SK-N-SH (cell line): ENCODE measurements around the gene OR52M1. TPM values are rescaled to one million over a fixed set of nuclear protein-coding genes. Genes with fewer than 3 reads are reported as not detected.

Experiments used
- CTCF ChIA-PET: fragments of 300-600, 350-600 bp; formaldehyde crosslinking; extraction: SDS; loops from one replicate; lab custom pipeline; 2021; lab: Yijun Ruan, JAX
- POLR2A ChIA-PET: fragments of 350-600 bp; sonication (Branson Sonifier 250); formaldehyde crosslinking; extraction: SDS; loops from one replicate; lab custom pipeline; 2020; ENCODE audit warnings: antibody characterized with exemption, inconsistent platforms; lab: Yijun Ruan, JAX
- DNase-seq: peaks from one replicate; pipeline ENCODE4 v3.0.0; 2012
- H2AFZ ChIP-seq: fragments of 200-600 bp; sonication (generic); 2 replicates; pipeline ENCODE4 v1.8.1; 2016; ENCODE audit warnings: antibody characterized with exemption, mild to moderate bottlenecking, low read depth
- H3F3A ChIP-seq: fragments of 200-600 bp; sonication (generic); replicated peaks from 2 replicates; pipeline ENCODE3; 2016; ENCODE audit warnings: antibody characterized with exemption, mild to moderate bottlenecking; ENCODE audit not compliant: insufficient read depth
- H3K27ac ChIP-seq, 2 experiments: fragments of 200-500 bp in 1 of 2; fragments of 200-600 bp in 1 of 2; sonication (Bioruptor generic) in 1 of 2; sonication (generic), shearing (Covaris generic) in 1 of 2; 2 replicates each; pipeline versions ENCODE4 v1.5.1 to v1.6.1; 2014 to 2016; ENCODE audit warnings: low read depth in 2 of 2, inconsistent platforms in 1 of 2, low read length in 1 of 2, mild to moderate bottlenecking in 1 of 2, mixed read lengths in 1 of 2
- H3K27me3 ChIP-seq: fragments of 200-600 bp; sonication (generic), shearing (Covaris generic); 2 replicates; pipeline ENCODE4 v1.6.1; 2016; ENCODE audit warnings: mixed run types; ENCODE audit not compliant: insufficient read depth
- H3K36me3 ChIP-seq, 2 experiments: fragments of 200-500 bp in 1 of 2; fragments of 200-600 bp in 1 of 2; sonication (Bioruptor generic) in 1 of 2; sonication (generic) in 1 of 2; replicated peaks in 1 of 2; 2 replicates each; pipeline versions ENCODE3 to v1.5.1; 2014 to 2016; ENCODE audit warnings: low read length in 1 of 2, mild to moderate bottlenecking in 1 of 2; ENCODE audit not compliant: insufficient read depth in 2 of 2, control insufficient read depth in 1 of 2
- H3K4me1 ChIP-seq, 2 experiments: fragments of 200-500 bp in 1 of 2; fragments of 200-600 bp in 1 of 2; sonication (Bioruptor generic) in 1 of 2; sonication (generic), shearing (Covaris generic) in 1 of 2; 2 replicates each; pipeline versions ENCODE4 v1.5.1 to v1.6.1; 2014 to 2016; ENCODE audit warnings: low read depth in 1 of 2, low read length in 1 of 2, mixed run types in 1 of 2; ENCODE audit not compliant: insufficient read depth in 2 of 2, control insufficient read depth in 1 of 2
- H3K4me2 ChIP-seq: fragments of 200-600 bp; sonication (generic), shearing (Covaris generic); 2 replicates; pipeline ENCODE4 v1.6.1; 2017; ENCODE audit warnings: mixed run types
- H3K4me3 ChIP-seq, 2 experiments: fragments of 200-500 bp in 1 of 2; fragments of 200-600 bp in 1 of 2; sonication (Bioruptor generic) in 1 of 2; sonication (generic), shearing (Covaris generic) in 1 of 2; 2 replicates each; pipeline versions ENCODE4 v1.5.1 to v1.8.1; 2014 to 2016; ENCODE audit warnings: low read depth in 2 of 2, inconsistent platforms in 1 of 2, low read length in 1 of 2, mild to moderate bottlenecking in 1 of 2, mixed read lengths in 1 of 2, moderate library complexity in 1 of 2
- H3K79me2 ChIP-seq: fragments of 200-600 bp; sonication (generic); 2 replicates; pipeline ENCODE4 v1.8.1; 2017; ENCODE audit warnings: mild to moderate bottlenecking; ENCODE audit not compliant: insufficient read depth
- H3K9ac ChIP-seq: fragments of 200-600 bp; sonication (generic); 2 replicates; pipeline ENCODE4 v1.6.1; 2017; ENCODE audit warnings: mixed run types
- H3K9me2 ChIP-seq: fragments of 200-600 bp; sonication (generic); 2 replicates; pipeline ENCODE4 v1.6.1; 2017; ENCODE audit warnings: mixed run types
- H3K9me3 ChIP-seq: fragments of 200-600 bp; sonication (generic); 2 replicates; pipeline ENCODE4 v1.6.1; 2017; ENCODE audit warnings: mixed run types, mild to moderate bottlenecking, moderate library complexity
- H4K20me1 ChIP-seq: fragments of 200-600 bp; sonication (generic); 2 replicates; pipeline ENCODE4 v1.6.1; 2017; ENCODE audit warnings: mild to moderate bottlenecking, mixed run types; ENCODE audit not compliant: insufficient read depth
- CHD2 ChIP-seq: fragments of 150-350 bp; IDR thresholded peaks from 2 replicates; pipeline ENCODE4 v1.6.1; 2018; ENCODE audit warnings: low read length; ENCODE audit not compliant: partially characterized antibody
- ELF1 ChIP-seq: IDR thresholded peaks from 2 replicates; pipeline ENCODE4 v1.4.0; 2012
- EZH2phosphoT487 ChIP-seq: fragments of 200-600 bp; sonication (generic); IDR thresholded peaks from 2 replicates; pipeline ENCODE4 v1.6.1; 2017; ENCODE audit warnings: low read depth, mixed run types, mild to moderate bottlenecking, antibody characterized with exemption, moderate library complexity, borderline replicate concordance
- GABPA ChIP-seq: IDR thresholded peaks from 2 replicates; pipeline ENCODE4 v1.4.0; 2012; ENCODE audit warnings: low read depth, mild to moderate bottlenecking
- GATA2 ChIP-seq: sonication (generic); formaldehyde crosslinking; IDR thresholded peaks from 2 replicates; pipeline ENCODE4 v1.5.0; 2020; ENCODE audit warnings: mild to moderate bottlenecking, missing genetic modification reagents
- JUND ChIP-seq: IDR thresholded peaks from 2 replicates; pipeline ENCODE4 v1.4.0; 2012
- MAX ChIP-seq: IDR thresholded peaks from 2 replicates; pipeline ENCODE4 v1.4.0; 2012; ENCODE audit warnings: low read depth
- RAD21 ChIP-seq: IDR thresholded peaks from 2 replicates; pipeline ENCODE4 v1.6.1; 2012; ENCODE audit warnings: mild to moderate bottlenecking, low read length
- RXRA ChIP-seq: IDR thresholded peaks from 2 replicates; pipeline ENCODE4 v1.4.0; 2012; ENCODE audit warnings: low read depth, mild to moderate bottlenecking, borderline replicate concordance
- SIN3A ChIP-seq: IDR thresholded peaks from 2 replicates; pipeline ENCODE4 v1.6.1; 2012; ENCODE audit warnings: low read depth, mild to moderate bottlenecking, low read length, moderate library complexity, borderline replicate concordance
- SMC3 ChIP-seq: IDR thresholded peaks from 2 replicates; pipeline ENCODE4 v1.6.1; 2012; ENCODE audit warnings: low read depth, low read length, improper control_type of control experiment
- TCF12 ChIP-seq: IDR thresholded peaks from 2 replicates; pipeline ENCODE4 v1.4.0; 2012
- USF2 ChIP-seq: fragments of 150-350 bp; IDR thresholded peaks from 2 replicates; pipeline ENCODE4 v1.6.1; 2017; ENCODE audit warnings: antibody characterized with exemption, low read length, low read depth, borderline replicate concordance
- YY1 ChIP-seq: IDR thresholded peaks from 2 replicates; pipeline ENCODE4 v1.4.0; 2012; ENCODE audit warnings: low read depth, mild to moderate bottlenecking
- WGBS: methylation state at CpG from one replicate; pipeline ENCODE4 v1.1.6; 2017; ENCODE audit warnings: low lambda C conversion rate; 5-methylcytosine and 5-hydroxymethylcytosine counted together
- polyA plus RNA-seq, 3 experiments: library from polyadenylated mRNA; depleted of rRNA; stranded (reverse); fragments of >200 nt; gene quantifications; 2 replicates each; pipeline ENCODE4 v1.2.3, GENCODE V29; 2012
- TF ChIP-seq, protein P1 (sequence below): IDR thresholded peaks from 2 replicates; pipeline ENCODE4; 2012
- TF ChIP-seq, protein P2 (sequence below): fragments of 150-350 bp; IDR thresholded peaks from 2 replicates; pipeline ENCODE4 v1.6.1; 2016; ENCODE audit warnings: mild to moderate bottlenecking, low read depth, low read length
- TF ChIP-seq, protein P3 (sequence below): IDR thresholded peaks from 2 replicates; pipeline ENCODE4 v1.4.0; 2012; ENCODE audit warnings: low read depth, borderline replicate concordance
- TF ChIP-seq, protein P4 (sequence below): fragments of 200-600 bp; sonication (generic); IDR thresholded peaks from 2 replicates; pipeline ENCODE4 v1.6.1; 2017; ENCODE audit warnings: antibody characterized with exemption, mild to moderate bottlenecking, moderate library complexity

OR52M1 gene
- polyA plus RNA-seq, 1 of the 3 experiments (the other 2 are of a cell fraction), result not detected

DNA sequence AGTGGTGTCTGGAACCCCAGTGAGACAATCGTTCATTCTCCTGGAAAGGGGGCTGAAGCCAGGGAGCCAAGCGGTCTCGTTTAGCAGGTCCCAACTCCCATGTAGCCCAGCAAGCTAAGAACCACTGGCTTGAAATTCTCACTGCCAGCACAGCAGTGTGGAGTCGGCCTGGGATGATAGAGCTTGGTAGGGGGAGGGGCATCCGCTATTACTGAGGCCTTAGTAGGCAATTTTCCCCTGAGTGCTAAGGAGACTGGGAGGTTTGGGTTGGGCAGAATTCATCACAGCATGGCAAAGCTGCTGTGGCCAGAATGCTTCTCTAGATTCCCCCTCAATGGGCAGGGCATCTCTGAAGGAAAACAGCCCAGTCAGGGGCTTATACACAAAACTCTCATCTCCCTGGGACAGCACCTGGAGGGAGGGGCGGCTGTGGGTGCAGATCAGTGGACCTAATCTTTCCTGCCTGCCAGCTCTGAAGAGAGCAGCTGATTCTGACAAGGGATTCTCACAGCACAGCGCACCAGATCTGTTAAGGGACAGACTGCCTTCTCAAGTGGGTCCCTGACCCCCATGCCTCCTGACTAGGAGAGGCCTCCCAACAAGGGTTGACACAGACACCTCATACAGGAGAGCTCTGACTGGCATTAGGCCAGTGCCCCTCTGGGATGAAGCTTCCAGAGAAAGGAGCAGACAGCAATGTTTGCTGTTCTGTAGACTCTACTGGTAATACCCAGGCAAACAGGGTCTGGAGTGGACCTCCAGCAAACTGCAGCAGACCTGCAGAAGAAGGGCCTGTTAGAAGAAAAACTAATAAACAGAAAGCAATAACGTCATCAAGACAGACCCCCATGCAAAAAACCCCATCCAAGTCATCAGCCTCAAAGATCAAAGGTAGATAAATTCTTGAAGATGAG lies 14.8 kb downstream of the OR52M1 start (continued):
- TF ChIP-seq, protein P1, sequence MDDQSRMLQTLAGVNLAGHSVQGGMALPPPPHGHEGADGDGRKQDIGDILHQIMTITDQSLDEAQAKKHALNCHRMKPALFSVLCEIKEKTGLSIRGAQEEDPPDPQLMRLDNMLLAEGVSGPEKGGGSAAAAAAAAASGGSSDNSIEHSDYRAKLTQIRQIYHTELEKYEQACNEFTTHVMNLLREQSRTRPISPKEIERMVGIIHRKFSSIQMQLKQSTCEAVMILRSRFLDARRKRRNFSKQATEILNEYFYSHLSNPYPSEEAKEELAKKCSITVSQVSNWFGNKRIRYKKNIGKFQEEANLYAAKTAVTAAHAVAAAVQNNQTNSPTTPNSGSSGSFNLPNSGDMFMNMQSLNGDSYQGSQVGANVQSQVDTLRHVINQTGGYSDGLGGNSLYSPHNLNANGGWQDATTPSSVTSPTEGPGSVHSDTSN, result no peak
- no peak for TF ChIP-seq JUND
- TF ChIP-seq SIN3A, result no peak
- TF ChIP-seq SMC3, result no peak
- TF ChIP-seq MAX, result no peak
- TF ChIP-seq, protein P2, sequence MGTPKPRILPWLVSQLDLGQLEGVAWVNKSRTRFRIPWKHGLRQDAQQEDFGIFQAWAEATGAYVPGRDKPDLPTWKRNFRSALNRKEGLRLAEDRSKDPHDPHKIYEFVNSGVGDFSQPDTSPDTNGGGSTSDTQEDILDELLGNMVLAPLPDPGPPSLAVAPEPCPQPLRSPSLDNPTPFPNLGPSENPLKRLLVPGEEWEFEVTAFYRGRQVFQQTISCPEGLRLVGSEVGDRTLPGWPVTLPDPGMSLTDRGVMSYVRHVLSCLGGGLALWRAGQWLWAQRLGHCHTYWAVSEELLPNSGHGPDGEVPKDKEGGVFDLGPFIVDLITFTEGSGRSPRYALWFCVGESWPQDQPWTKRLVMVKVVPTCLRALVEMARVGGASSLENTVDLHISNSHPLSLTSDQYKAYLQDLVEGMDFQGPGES, result no peak
- TF ChIP-seq ELF1, result no peak
- no peak for TF ChIP-seq EZH2phosphoT487

- whole genome bisulfite sequencing, result 45% methylated on average over 1 of the region's 1 CpG
- POLR2A ChIA-PET, result no interaction called here
- Histone ChIP-seq H3K36me3 (no peaks in the 10 kb centered on the region), H3F3A (no peaks in the 10 kb centered on the region), H3K4me2 (no peak overlapping the region), H3K9ac (no peak overlapping the region), H3K79me2 (no peaks in the 10 kb centered on the region), H3K4me1 (no peaks in the 10 kb centered on the region), H3K9me2 (no peaks in the 10 kb centered on the region), H3K9me3 (no peaks in the 10 kb centered on the region), H4K20me1 (no peaks in the 10 kb centered on the region), H2AFZ (no peak overlapping the region), H3K27me3 (no peaks in the 10 kb centered on the region), H3K27ac (no peak overlapping the region), H3K4me3 (no peak overlapping the region)
- CTCF ChIA-PET, result no interaction called here
- no peak for TF ChIP-seq USF2
- TF ChIP-seq TCF12, result no peak
- no peak for TF ChIP-seq EZH2phosphoT487
- no peak for TF ChIP-seq RAD21
- no peak for TF ChIP-seq GATA2 (CRISPR knock-in tag)
- no peak for TF ChIP-seq SMC3
- TF ChIP-seq GABPA, result no peak
- TF ChIP-seq CHD2, result no peak
- TF ChIP-seq RXRA, result no peak
- TF ChIP-seq, protein P3, sequence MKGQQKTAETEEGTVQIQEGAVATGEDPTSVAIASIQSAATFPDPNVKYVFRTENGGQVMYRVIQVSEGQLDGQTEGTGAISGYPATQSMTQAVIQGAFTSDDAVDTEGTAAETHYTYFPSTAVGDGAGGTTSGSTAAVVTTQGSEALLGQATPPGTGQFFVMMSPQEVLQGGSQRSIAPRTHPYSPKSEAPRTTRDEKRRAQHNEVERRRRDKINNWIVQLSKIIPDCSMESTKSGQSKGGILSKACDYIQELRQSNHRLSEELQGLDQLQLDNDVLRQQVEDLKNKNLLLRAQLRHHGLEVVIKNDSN, result no peak
- TF ChIP-seq, protein P4, sequence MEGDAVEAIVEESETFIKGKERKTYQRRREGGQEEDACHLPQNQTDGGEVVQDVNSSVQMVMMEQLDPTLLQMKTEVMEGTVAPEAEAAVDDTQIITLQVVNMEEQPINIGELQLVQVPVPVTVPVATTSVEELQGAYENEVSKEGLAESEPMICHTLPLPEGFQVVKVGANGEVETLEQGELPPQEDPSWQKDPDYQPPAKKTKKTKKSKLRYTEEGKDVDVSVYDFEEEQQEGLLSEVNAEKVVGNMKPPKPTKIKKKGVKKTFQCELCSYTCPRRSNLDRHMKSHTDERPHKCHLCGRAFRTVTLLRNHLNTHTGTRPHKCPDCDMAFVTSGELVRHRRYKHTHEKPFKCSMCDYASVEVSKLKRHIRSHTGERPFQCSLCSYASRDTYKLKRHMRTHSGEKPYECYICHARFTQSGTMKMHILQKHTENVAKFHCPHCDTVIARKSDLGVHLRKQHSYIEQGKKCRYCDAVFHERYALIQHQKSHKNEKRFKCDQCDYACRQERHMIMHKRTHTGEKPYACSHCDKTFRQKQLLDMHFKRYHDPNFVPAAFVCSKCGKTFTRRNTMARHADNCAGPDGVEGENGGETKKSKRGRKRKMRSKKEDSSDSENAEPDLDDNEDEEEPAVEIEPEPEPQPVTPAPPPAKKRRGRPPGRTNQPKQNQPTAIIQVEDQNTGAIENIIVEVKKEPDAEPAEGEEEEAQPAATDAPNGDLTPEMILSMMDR, result no peak
- no peak for TF ChIP-seq YY1
- no peak for DNase-seq
Observed at GRCh38 chr11:4560467-4560866, 15.5 kb downstream of the OR52M1 start.
